ENCODE results near the gene VAPA. TPM values are rescaled to one million over a fixed set of nuclear protein-coding genes. Genes with fewer than 3 reads are reported as not detected.

Gene VAPA
- polyA plus RNA-seq, 1 of the 3 experiments (the other 2 are of a cell fraction): 109 TPM

DNA sequence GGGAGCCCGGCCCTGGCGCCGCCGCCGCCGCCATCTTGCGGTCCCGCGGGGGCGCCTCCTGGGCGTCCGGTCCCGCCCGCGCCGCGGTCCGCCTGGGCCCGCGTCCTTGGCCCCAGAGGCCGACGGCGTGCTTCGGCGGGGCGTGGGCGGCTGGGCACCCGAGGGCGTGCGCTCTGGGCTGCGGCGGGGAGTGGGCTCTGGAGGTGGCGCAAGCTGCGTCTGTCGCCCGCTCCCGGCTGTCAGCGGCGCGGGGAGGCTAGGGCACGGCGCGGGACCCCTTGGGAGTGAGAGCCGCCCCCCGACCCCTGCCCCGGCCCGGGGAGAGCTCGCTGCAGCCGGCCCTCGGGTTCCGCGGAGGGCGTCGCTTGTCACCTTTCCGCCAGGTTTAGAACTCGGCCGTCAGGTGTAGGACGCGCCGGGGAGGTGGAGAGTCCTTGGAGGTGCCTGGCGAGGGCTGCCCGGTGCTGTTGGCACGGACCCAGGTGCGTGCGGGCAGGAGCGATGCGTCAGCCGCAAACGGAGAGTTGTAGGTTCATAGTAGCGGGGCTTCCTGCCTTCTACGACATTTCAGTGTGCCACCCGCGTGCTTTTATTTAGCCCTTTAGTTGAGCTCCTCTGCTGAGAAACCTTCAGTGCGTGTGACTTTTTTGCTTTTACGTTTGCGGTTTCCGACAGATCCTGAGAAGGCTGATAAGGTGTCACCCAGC, 921 bp downstream of the VAPA start:
- H3K36me3 ChIP-seq (replicated peaks in 1 of 2; ENCODE audit: control insufficient read depth in 1 of 2, insufficient read depth in 2 of 2, low read length in 1 of 2): no peaks in the 10 kb centered on the region
- CTCF ChIA-PET: interaction anchor here (1.1 to 1.2 kb wide), 2 partner anchors 16 to 143 kb away, joined by 3 to 5 read pairs; no protein-coding TSS in a partner anchor
- no peak overlapping the region for H2AFZ ChIP-seq (ENCODE audit: low read depth)
- H3K27ac ChIP-seq (ENCODE audit: low read depth in 2 of 2, low read length in 1 of 2): peak overlapping the region; percentile 82 to 95
- no peaks in the 10 kb centered on the region for H3K9me2 ChIP-seq
- POLR2A ChIA-PET: no interaction called here
- peaks cover 19% of the 10 kb centered on the region for H3F3A ChIP-seq (replicated peaks; ENCODE audit: insufficient read depth)
- no peaks in the 10 kb centered on the region for H3K27me3 ChIP-seq (ENCODE audit: insufficient read depth)
- 1% methylated on average over 14 of the region's 77 CpGs for WGBS (ENCODE audit: low lambda C conversion rate)
- peak overlapping the region; percentile 94 for H3K9ac ChIP-seq
- peaks cover 56% of the 10 kb centered on the region for H3K79me2 ChIP-seq (ENCODE audit: insufficient read depth)
- peaks cover 19 to 22% of the 10 kb centered on the region in 2 experiments; a peak in 3 of 4 replicates for H3K4me1 ChIP-seq (ENCODE audit: control insufficient read depth in 1 of 2, insufficient read depth in 2 of 2, low read depth in 1 of 2, low read length in 1 of 2)
- H3K9me3 ChIP-seq: no peaks in the 10 kb centered on the region
- H3K4me2 ChIP-seq: peak overlapping the region; percentile 82
- H4K20me1 ChIP-seq (ENCODE audit: insufficient read depth): peaks cover 51% of the 10 kb centered on the region
- no peak for TF ChIP-seq FOXM1 (IDR thresholded peaks at IDR 0.05; ENCODE audit: low read depth)
- no peak for TF ChIP-seq SMC3 (IDR thresholded peaks at IDR 0.05; ENCODE audit: low read depth, low read length)
- TF ChIP-seq, protein P1, sequence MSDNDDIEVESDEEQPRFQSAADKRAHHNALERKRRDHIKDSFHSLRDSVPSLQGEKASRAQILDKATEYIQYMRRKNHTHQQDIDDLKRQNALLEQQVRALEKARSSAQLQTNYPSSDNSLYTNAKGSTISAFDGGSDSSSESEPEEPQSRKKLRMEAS (IDR thresholded peaks at IDR 0.05; ENCODE audit: low read depth): peak; percentile 58
- TF ChIP-seq, protein P2, sequence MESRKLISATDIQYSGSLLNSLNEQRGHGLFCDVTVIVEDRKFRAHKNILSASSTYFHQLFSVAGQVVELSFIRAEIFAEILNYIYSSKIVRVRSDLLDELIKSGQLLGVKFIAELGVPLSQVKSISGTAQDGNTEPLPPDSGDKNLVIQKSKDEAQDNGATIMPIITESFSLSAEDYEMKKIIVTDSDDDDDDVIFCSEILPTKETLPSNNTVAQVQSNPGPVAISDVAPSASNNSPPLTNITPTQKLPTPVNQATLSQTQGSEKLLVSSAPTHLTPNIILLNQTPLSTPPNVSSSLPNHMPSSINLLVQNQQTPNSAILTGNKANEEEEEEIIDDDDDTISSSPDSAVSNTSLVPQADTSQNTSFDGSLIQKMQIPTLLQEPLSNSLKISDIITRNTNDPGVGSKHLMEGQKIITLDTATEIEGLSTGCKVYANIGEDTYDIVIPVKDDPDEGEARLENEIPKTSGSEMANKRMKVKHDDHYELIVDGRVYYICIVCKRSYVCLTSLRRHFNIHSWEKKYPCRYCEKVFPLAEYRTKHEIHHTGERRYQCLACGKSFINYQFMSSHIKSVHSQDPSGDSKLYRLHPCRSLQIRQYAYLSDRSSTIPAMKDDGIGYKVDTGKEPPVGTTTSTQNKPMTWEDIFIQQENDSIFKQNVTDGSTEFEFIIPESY (IDR thresholded peaks at IDR 0.05; ENCODE audit: borderline replicate concordance, low read depth): no peak
- TF ChIP-seq SIN3A (IDR thresholded peaks at IDR 0.05; ENCODE audit: borderline replicate concordance, low read depth, low read length): 0 out of 2 replicates have a peak, but pooled peaks have one; percentile 72
- no peak for TF ChIP-seq NRF1 (IDR thresholded peaks at IDR 0.05; ENCODE audit: low read depth, low read length)
- no peak for TF ChIP-seq RAD21 (IDR thresholded peaks at IDR 0.05; ENCODE audit: low read length)
- peak; percentile 76 for TF ChIP-seq NFIC (IDR thresholded peaks at IDR 0.05; ENCODE audit: borderline replicate concordance)
- no peak for TF ChIP-seq FOSL2 (IDR thresholded peaks at IDR 0.05; ENCODE audit: borderline replicate concordance, low read depth)
- TF ChIP-seq MXI1 (IDR thresholded peaks at IDR 0.05; ENCODE audit: low read depth, low read length): peak; percentile 78
- DNase-seq: no peak
- peak overlapping the region; percentile 91 to 95 for H3K4me3 ChIP-seq (ENCODE audit: low read depth in 2 of 2, low read length in 1 of 2)

DNA sequence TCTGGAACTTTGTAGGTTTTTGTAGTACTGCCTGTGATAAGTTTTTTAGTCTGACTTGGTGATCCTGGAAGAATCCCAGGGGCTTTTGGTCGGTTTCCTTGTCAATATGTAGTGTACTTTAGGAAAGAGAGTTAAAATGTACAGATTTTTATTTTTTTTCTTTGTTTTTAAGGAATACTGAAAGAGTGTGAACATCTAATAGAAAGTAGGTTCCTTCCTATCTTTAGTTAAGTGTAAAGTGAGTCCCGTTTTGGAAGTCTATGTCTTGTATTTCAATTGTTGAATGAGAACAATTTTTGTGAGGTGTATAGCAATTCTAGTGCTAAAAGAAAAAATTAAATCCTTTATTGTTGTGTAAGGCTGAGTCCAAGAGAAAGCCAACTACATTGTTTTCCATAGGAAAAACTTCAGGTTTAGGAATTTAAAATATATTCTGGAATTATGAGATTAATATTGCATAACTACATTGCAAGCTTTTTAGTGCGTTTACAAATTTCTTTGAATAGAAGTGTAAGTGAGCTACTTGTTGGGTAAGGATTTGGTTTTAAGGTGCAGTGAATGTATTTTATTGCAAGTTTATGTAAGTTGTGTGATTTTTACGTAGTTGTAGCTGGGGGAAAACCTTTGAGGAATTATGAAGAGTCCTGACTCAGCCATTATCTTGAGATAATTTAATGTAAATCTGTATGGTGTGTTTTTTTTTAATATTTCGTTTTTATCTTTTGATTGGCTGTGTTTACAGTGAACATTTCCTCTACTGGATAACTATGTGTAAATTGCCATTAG, 1.7 kb downstream of the VAPA start:
- WGBS (ENCODE audit: low lambda C conversion rate): 21% methylated on average over 5 of the region's 5 CpGs
- Histone ChIP-seq H3K9me3 (no peaks in the 10 kb centered on the region), H3K27ac (ENCODE audit: low read depth in 2 of 2, low read length in 1 of 2) (peak overlapping the region; percentile 82 to 95), H3K9ac (peak overlapping the region; percentile 94), H3K9me2 (no peaks in the 10 kb centered on the region), H3K36me3 (replicated peaks in 1 of 2; ENCODE audit: control insufficient read depth in 1 of 2, insufficient read depth in 2 of 2, low read length in 1 of 2) (no peaks in the 10 kb centered on the region), H2AFZ (ENCODE audit: low read depth) (no peak overlapping the region; the same call in 1 of the 2 replicates), H3K79me2 (ENCODE audit: insufficient read depth) (peaks cover 64% of the 10 kb centered on the region), H3K27me3 (ENCODE audit: insufficient read depth) (no peaks in the 10 kb centered on the region), H3K4me1 (ENCODE audit: control insufficient read depth in 1 of 2, insufficient read depth in 2 of 2, low read depth in 1 of 2, low read length in 1 of 2) (peaks cover 19 to 22% of the 10 kb centered on the region in 2 experiments; a peak in 3 of 4 replicates), H3K4me3 (ENCODE audit: low read depth in 2 of 2, low read length in 1 of 2) (peak overlapping the region; percentile 91 to 95), H3F3A (replicated peaks; ENCODE audit: insufficient read depth) (peaks cover 19% of the 10 kb centered on the region), H4K20me1 (ENCODE audit: insufficient read depth) (peaks cover 59% of the 10 kb centered on the region), H3K4me2 (peak overlapping the region; percentile 82)
- no peak for DNase-seq
- CTCF ChIA-PET: interaction anchor here (0.6 to 1.5 kb wide), 2 partner anchors 143 to 356 kb away, joined by 3 read pairs; no protein-coding TSS in a partner anchor
- POLR2A ChIA-PET: no interaction called here
- TF ChIP-seq ELF1 (IDR thresholded peaks at IDR 0.05) (no peak), RAD21 (IDR thresholded peaks at IDR 0.05; ENCODE audit: low read length) (no peak), RCOR1 (IDR thresholded peaks at IDR 0.05; ENCODE audit: low read length) (no peak), YY1 (IDR thresholded peaks at IDR 0.05; ENCODE audit: low read depth) (no peak), POLR2AphosphoS5 (IDR thresholded peaks at IDR 0.05; ENCODE audit: low read depth, low read length) (no peak), GATA2 (CRISPR knock-in tag; IDR thresholded peaks at IDR 0.05) (no peak), TCF12 (IDR thresholded peaks at IDR 0.05) (no peak), SIN3A (IDR thresholded peaks at IDR 0.05; ENCODE audit: borderline replicate concordance, low read depth, low read length) (no peak), SMC3 (IDR thresholded peaks at IDR 0.05; ENCODE audit: low read depth, low read length) (no peak)
- TF ChIP-seq, protein P3, sequence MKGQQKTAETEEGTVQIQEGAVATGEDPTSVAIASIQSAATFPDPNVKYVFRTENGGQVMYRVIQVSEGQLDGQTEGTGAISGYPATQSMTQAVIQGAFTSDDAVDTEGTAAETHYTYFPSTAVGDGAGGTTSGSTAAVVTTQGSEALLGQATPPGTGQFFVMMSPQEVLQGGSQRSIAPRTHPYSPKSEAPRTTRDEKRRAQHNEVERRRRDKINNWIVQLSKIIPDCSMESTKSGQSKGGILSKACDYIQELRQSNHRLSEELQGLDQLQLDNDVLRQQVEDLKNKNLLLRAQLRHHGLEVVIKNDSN (IDR thresholded peaks at IDR 0.05; ENCODE audit: borderline replicate concordance, low read depth): no peak
- TF ChIP-seq, protein P4, sequence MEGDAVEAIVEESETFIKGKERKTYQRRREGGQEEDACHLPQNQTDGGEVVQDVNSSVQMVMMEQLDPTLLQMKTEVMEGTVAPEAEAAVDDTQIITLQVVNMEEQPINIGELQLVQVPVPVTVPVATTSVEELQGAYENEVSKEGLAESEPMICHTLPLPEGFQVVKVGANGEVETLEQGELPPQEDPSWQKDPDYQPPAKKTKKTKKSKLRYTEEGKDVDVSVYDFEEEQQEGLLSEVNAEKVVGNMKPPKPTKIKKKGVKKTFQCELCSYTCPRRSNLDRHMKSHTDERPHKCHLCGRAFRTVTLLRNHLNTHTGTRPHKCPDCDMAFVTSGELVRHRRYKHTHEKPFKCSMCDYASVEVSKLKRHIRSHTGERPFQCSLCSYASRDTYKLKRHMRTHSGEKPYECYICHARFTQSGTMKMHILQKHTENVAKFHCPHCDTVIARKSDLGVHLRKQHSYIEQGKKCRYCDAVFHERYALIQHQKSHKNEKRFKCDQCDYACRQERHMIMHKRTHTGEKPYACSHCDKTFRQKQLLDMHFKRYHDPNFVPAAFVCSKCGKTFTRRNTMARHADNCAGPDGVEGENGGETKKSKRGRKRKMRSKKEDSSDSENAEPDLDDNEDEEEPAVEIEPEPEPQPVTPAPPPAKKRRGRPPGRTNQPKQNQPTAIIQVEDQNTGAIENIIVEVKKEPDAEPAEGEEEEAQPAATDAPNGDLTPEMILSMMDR (IDR thresholded peaks at IDR 0.05): no peak
- TF ChIP-seq, protein P2 (IDR thresholded peaks at IDR 0.05; ENCODE audit: borderline replicate concordance, low read depth): no peak

Measured in SK-N-SH (cell line).